HG03064 (cell line): ENCODE data around the gene PAX8.
A peak's percentile ranks its signal among the peaks of the same experiment; 100 is the strongest.

ENCODE experiments used
- ATAC-seq: cut with Tn5 transposase; IDR thresholded peaks from one replicate; pipeline ENCODE4 v1.9.1; 2021; ENCODE audit warnings: low read depth; ENCODE audit not compliant: unreplicated experiment

Gene PAX8

DNA sequence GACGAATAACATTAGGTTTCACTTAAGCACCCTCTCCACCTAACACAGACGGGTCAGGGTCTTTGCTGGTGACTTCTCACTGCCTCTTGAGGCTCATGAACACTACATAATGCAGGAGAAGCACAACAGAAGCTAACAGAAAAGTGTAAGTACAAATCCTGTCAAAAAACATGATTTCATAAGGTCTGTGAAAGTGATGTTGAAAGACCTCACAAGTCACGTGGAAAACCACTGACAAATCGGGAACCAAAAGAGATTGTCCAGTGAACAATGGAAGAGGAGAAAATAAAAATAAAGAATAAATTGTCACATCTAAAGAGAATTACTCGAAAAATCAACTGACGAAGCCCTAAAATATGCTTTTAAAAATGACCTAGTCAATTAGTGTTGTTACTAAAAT, 91.0 kb downstream of the PAX8 start:
- no peak for ATAC-seq

DNA sequence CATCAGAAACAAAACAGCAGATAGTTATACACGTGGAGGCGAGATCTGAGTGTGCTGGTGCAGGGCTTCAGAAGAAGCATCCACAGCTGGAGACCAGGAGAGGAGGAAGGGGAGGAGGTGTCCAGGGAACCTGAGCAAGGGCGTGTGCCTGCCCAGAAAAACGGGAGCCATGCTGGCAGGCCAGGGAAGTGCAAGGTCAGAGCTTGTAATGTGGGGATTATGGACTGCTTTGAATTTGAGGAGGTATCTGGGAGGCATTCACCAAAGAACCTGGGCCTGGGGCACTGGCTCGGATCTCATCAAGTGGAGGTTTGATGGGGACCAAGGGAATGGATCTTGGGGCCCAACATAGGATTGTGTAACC, 92.3 kb downstream of the PAX8 start:
- ATAC-seq: no peak

DNA sequence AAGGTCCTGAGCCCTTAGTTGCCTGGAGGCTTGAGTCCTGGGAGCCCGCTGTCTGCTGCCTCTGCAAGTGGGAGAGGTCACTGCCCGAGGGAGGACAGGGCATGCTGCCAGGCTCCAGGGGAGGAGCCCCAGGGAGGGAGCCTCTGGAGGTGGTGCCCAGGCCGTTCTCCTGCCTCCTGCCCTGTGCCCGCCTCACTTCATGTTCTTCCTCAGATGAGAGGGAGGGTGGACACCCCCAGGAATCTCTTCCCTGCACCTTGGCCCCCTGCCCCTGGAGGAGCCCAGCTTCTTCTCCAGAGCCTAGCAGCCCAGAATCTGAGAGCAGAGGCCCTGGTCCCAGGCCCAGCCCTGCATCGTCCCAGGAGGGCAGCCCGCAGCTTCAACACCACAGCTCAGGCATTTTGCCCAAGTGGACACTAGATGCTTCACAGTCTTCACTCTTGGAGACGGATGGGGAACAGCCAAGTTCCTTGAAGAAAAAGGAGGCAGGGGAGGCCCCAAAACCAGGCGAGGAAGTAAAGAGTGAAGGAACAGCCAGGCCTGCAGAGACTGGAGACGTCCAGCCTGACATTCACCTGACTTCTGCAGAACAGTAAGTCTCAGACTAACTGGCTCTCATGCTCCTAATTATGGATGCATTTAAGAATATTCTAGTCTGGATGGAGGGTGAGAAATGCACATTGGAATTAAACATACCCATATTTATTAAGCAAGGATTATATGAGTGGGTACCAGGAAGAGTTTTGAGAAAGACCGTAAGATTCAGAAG, 92.9 kb downstream of the PAX8 start:
- no peak for ATAC-seq

DNA sequence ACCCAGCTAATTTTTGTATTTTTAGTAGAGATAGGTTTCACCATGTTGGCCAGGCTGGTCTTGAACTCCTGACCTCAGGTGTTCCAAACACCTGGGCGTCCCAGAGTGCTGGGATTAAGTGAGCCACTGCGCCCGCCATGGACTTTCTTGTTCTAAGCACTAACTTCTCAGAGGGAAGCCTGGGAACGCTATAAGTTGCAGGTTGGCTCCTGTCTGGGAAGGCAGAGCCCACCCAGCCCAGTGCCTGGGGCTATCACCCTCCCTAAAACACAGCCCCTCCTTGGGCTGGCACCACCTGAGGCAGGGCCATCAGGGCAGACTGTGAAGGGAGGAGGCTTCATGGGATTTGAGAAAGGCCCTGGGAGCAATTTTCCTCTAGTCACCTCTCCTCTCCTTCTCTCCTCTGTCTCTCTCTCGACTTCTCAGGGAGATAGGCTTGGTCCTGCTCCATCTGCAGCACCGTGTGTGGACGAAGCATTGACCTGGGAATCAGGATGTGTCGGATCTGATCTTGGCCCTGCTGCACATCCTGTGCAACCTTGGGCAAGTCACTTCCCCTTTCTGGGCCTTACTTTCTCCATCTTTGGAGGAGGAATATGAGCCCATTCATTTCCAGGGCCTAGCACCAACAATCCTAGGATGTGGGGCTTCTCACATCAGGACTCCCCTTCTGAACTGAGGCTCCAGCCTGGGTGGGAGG, 94.0 kb downstream of the PAX8 start:
- no peak for ATAC-seq

DNA sequence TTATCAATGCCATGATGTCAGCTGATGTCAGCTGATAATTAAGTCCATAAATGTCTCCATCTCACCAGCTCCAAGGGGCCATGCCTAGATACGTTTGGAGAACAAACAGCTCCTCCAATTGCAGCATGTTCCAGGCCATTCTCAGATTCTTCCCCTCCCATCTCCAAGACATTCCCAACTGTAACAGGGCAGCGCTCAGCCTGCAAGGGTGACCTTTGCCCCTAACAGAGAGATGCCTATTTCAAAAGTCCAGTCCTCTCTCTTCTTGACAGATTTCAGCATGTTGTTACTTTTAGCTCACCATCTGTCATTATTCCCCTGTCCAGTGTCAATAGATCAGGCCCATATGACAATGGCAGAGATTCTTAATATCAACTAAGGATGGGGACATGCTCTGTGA, 95.0 kb downstream of the PAX8 start:
- no peak for ATAC-seq

DNA sequence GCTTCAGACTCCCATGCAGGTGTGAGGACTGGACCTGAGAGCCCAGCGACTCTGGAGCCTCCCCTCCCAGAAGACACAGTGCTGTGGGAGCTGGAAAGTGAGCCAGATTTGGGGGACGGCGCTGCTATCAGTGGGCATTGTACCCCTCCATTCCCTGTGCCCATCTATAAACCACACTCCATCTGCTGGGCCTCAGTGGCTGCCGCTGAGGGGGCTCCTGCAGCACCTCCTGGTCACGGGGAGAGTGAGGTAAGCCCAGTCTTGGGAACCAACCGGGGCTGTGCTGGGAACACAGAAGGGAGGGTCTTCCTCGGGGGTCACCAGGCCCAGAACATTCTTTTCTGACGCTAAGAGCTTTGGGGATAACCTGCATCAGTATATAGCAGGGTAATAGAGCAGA, 95.5 kb downstream of the PAX8 start:
- no peak for ATAC-seq

DNA sequence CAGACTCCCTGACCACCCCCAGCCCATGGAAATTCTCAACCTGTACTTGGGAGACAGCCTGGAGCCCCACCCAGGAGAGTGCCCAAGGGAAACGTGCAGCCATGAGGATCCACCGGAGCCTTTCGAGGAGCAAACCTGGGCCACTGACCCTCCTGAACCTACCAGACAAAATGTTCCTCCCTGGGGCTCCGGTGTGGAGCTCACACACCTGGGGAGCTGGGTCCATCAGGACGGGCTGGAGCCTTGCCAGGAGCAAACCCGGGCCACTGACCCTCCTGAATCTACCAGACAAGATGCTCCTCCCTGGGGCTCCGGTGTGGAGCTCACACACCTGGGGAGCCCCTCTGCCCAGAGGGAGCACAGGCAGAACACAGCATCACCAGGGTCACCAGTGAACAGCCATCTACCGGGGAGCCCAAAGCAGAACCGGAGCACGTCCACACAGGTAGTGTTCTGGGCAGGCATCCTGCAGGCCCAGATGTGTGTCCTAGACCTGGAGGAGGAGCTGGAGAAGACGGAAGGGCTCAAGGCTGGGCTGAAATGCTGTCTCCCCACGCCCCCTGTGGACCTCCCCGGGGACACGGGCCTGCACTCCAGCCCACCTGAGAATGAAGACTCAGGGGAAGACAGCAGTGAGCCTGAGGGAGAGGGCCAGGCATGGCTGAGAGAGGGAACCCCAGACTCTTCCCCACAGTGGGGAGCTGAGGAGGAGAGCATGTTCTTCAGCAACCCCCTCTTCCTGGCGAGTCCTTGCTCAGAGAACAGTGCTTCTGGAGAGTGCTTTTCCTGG, 96.1 kb downstream of the PAX8 start:
- ATAC-seq: no peak

DNA sequence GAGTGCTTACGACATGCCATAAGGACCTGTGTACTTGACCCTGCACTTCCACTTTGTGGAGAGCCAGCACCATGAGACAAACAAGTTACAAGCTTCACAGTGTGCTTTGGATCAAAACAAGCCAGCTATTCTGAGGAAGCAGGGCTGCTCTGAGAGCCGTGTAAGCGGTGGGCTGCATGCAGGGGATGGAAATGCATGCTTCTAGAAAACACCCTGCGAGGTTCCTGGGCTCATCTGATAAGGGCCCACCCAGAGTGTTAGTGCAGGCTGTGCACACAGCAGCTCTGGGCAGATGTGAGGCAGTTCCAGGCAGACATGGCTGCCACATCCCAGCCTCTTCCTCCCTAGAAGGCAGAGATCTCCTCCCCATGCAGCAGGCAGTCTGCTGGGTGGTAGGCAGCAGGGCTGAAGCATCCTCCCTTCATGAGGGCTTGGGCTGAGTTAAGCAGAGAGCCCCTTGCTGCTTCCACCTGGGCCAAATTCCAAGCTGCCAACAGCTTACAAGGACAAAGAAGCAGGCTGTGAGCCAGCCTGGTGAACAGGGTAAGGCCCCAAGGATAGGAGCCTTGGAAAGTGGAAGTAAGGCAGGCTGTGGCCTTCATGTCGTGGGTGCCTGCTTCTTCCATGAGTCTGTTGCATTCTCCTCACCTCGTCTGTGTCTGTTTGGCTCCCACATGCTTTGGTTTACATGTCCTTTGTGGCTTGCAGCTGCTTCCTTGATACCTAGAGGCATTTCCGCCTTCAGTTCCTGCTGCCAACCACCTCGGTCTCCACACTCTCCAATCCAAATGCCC, 97.3 kb downstream of the PAX8 start:
- no peak for ATAC-seq

DNA sequence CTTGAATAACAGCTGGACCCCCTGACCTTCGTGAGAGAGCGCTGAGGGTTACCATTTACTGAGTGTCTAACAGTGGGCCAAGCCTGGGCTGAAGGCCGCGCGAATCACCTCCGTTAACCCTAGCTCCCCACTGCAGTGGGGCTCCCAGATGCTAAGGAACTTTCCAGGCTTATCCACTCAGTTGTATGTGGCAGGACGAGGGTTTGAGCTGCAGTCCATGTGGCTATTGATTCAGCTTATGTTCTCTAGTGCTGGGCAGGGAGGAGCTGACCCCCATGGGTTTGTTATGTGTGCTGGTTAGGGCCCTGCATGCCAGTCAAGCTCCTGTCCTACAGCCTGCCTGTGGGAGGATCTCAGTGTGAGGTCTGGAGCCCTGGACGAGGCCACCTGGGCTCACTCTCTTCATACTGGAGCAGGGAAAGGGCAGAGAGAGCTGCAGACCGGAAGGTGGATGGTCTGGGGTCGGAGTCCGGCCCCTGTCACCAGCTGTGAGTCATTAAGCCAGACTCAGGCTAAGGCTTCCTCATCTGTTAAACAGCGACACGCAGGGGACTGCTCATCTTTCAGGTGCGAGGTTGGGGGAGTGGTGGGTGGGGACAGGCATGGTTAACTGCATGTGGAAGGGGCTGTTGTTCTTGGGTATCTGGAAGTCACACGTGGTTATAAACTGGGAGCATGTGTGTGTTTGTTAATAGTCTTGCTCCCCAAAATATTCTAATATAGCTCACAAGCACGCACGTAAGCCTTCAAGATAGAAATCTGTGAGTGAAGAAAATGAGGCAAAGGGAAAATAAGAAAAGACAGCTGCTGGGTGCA, 98.4 kb downstream of the PAX8 start:
- no peak for ATAC-seq

DNA sequence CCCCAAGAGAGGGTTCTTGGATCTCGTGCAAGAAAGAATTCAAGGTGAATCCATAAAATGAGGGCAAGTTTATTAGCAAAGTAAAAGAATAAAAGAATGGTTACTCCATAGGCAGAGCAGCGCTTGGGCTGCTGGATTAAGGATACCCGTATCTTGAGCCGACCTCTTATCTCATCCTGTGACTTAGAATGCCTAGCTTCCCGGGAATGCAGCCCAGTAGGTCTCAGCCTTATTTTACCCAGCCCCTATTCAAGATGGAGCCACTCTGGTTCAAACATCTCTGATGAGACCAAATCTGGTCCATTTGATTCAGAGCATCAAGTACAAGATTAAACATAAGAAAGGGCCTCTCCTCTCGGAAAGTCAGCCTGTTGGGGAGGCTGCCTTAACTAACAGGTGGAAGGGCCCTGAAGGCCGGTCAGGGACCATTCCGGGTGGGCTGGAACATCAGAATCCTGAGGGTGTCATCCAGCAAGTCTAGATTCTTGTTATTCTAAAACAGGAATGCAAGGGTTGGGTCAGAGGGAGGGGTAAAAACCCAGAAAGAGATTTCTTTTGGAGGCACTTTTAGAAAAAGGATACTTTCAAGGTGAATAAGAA, 99.2 kb downstream of the PAX8 start:
- no peak for ATAC-seq

DNA sequence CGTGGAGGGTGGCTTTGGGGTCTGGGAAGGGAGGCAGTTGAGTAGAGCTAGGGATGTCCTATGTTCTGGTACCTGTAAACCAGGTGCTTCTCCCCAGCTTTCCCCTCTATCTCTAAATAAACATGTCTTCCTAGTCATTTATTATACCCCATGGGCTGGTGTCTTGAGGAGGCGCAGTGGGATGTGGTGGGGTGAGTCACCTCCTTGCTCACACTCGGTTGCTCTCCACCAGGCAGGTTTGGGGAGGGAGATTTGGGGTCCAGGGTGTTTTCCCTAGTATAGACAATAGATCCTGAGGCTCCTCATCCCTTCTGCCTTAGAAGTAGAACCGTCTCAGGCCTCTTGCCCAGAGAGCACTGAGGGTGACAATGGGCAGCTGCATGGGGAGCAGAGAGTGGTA, 99.8 kb downstream of the PAX8 start:
- ATAC-seq: no peak

DNA sequence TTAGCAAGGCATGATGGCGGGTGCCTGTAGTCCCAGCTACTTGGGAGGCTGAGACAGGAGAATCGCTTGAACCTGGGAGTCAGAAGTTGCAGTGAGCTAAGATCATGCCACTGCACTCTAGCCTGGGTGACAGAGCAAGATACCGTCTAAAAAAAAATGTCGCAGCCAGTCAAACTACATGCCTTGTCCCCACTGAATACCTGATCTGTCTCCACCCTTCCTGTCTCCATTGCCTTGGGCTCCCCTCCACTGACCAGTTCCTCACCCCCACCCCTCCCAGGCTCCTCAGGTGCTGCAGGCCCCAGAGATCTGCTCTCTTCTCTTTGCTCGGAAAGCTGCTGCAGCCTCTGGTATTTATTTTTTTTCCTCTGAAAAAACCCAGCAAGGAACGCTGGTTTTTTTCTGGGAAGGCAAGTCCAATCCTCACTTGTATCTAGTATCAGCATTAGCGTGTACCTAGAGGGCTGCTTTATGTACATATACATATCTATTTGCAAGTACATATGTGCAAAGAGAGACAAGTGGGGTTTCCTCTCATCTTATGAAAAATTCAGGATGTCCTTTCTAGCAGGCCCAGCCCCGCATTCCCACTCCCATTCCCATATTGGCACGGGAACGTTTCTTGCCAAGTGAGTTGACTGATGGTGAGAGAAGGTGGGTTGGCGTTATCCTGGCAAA, 100.5 kb downstream of the PAX8 start:
- ATAC-seq: no peak

DNA sequence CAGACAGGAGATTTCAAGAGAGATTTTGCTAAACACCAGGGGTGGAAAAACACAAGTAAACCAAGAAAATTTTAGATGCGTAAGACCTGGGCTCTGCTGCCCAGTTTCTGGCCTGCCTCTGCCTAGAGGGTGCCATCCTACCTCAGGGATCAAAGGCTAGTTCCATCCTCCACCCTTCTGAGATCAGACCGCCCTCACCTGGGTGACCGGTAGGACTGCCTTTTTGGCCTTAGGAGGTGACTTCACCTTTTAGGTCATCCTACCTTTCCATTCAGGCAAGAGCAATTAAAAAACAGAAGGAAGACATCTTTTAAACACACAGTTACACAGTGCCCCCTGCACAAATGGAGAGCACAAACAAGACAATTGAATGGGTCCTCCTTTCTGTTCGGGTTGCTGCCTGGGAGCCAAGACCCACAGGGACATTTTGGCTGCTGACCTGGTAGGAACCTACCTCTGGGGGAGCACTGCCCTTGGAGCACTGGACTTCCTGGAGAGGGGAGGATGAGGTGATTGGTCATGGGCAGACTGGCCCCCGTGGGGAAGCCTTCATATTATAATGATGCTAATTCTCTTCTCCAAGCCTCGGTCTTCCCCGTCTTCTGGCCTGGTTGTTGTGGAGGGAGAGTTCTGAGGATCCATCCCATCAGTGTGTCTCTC, 101.9 kb downstream of the PAX8 start:
- no peak for ATAC-seq

DNA sequence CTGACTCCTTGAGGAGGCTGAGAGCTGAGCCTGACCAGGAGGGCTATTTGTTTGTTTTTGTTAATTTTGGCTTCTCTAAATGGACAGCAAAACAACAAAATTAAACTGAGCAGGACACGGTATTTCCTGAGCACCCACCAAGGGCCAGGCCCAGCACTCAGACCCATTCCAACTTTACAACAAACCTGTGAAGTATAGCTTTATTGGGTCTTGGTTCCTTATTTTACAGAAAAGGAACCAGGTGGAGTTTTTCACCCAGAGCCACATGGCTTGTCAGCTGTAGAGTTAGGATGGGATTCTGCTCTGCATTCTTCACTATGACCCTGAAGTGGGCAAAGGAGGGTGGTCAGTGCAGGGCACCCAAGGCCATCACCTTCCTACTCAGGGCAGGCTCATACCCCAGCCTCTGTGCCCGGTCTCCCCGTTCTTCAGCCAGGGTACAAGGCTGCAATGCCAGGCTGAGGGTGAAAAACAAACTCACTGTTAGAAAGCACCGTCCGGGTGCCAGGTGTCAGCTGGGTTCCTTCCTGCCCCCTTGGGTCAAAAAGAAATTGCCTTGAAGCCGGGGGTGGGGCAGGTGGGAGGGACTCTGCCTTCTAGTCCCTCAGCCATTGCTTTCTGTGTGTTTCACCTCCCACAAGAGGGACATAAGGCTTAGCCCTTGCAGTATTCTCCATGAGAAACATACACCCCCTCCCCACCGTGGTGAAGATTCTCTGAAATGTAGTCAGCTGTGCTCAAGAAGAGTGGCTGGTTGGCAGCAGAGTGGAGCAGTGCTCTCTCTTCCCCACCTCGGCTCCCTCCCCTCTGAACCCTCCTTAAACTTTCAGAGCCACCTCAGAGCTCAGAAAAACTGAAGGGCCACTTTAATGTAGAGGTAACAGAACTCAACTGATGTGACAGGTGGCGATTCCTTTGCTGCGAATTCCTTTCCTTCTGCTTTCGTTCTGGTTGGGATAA, 102.7 kb downstream of the PAX8 start:
- no peak for ATAC-seq

DNA sequence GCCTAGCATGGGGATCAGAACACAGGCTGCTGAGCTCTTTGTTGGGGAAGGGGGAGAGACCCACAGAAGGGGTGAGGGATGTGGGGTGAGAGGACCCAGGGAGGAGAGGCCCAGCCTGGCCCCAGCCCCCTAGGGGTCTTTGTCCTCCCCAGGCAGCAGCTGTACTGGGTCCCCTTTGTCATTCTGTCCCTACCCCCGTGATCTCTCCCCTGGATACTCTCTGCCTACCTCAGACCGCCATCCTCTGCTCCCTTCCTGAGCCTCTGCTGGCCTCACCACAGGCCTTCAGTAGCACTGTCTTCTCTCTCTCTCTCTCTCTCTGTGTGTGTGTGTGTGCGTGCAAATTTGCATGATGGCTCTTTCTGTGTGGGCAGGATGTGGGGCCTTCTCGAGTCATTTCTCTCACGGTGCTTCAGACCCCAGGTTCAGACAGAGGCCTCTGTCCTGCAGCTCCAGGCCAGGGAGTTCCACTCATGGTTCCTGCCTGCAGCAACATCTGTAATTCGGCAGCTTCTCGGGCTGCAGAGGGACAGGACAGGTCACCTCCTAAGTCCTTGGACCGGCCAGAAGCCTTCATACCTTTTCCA, 103.6 kb downstream of the PAX8 start:
- ATAC-seq: peak; percentile 53

DNA sequence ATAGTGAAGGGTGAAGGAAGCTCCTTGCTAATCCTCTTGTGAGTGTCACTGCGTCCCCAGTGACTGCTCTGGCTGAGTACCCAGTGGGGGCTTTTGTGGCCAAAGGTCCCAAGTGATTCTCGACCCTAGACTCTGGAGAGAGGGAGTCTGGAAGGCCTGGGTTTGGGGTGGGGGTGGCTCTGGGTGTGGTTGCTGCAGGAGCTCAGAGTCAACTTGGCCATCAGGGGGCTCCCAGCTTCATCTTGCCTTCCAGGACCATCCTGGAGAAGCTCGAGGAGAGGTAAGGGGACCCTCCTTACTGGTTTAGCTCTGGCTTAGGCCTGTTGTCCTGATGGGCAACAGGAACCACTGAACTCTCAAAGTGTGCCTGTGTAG, 104.4 kb downstream of the PAX8 start:
- no peak for ATAC-seq
